WI38 (cell line): ENCODE measurements around the gene ALAS2.

ENCODE experiments used
- H3K4me3 ChIP-seq: 2 replicates; pipeline ENCODE4 v1.5.1; 2011; ENCODE audit warnings: low read depth, mild to moderate bottlenecking, control low read depth, low read length
- CTCF ChIP-seq: IDR thresholded peaks from 2 replicates; pipeline ENCODE4 v1.5.1; 2012; ENCODE audit warnings: low read depth, mild to moderate bottlenecking, control low read depth, low read length

ALAS2 gene

GRCh38 chrX:54980334-54980733 lies 50.4 kb downstream of the ALAS2 start:
- H3K4me3 ChIP-seq: no peak overlapping the region
- TF ChIP-seq CTCF: no peak

- TF ChIP-seq CTCF: no peak
Measured at GRCh38 chrX:54979432-54979831, 51.3 kb downstream of the ALAS2 start.

GRCh38 chrX:54978448-54978847 lies 52.3 kb downstream of the ALAS2 start:
- TF ChIP-seq CTCF: no peak
- H3K4me3 ChIP-seq: no peak overlapping the region

More at GRCh38 chrX:54979432-54979831, 51.3 kb downstream of the ALAS2 start:
- H3K4me3 ChIP-seq: no peak overlapping the region

- TF ChIP-seq CTCF: no peak
- H3K4me3 ChIP-seq: no peak overlapping the region
Measured at GRCh38 chrX:54977387-54977786, 53.4 kb downstream of the ALAS2 start.

- no peak for TF ChIP-seq CTCF
- no peak overlapping the region for H3K4me3 ChIP-seq
Measured at GRCh38 chrX:54964766-54965497, 65.8 kb downstream of the ALAS2 start.

GRCh38 chrX:54961750-54962149 lies 69.0 kb downstream of the ALAS2 start:
- no peak overlapping the region for H3K4me3 ChIP-seq
- TF ChIP-seq CTCF: no peak
